SKM-1 treated with dmso at 0.1 percent for 144 hours (cell line): Measurements from ENCODE around the gene KLHL24.
"Not testable (repeated sequence)": the region's sequence is repeated elsewhere in the genome, so short reads cannot be mapped to it uniquely, and the experiment has no call there.

Experiments
- DNase-seq: peaks from one replicate; lab custom pipeline; 2025; ENCODE audit not compliant: unreplicated experiment; lab: John Stamatoyannopoulos, UW

Gene KLHL24

GRCh38 chr3:183634707-183635106 lies 716 bp upstream of the KLHL24 start:
- DNase-seq = no peak

GRCh38 chr3:183635107-183635430 lies 354 bp upstream of the KLHL24 start:
- no peak for DNase-seq

- DNase-seq = peak; percentile 98
These were observed 1.0 kb downstream of the KLHL24 start for GRCh38 chr3:183636221-183637105.

- no peak for DNase-seq
These were observed 1.7 kb downstream of the KLHL24 start for GRCh38 chr3:183637106-183637486.

- DNase-seq = not testable (repeated sequence)
These were observed 2.2 kb downstream of the KLHL24 start for GRCh38 chr3:183637633-183638032.

- no peak for DNase-seq
These were observed 2.9 kb downstream of the KLHL24 start for GRCh38 chr3:183638101-183638852.

- DNase-seq = not testable (repeated sequence)
These were observed 5.2 kb downstream of the KLHL24 start for GRCh38 chr3:183640635-183641034.

GRCh38 chr3:183641882-183642281 lies 6.5 kb downstream of the KLHL24 start:
- no peak for DNase-seq

- no peak for DNase-seq
These were observed 8.8 kb downstream of the KLHL24 start for GRCh38 chr3:183644244-183644643.

GRCh38 chr3:183645254-183645653 lies 9.8 kb downstream of the KLHL24 start:
- DNase-seq = no peak

- DNase-seq = no peak
These were observed 15.1 kb downstream of the KLHL24 start for GRCh38 chr3:183650554-183650953.

GRCh38 chr3:183653209-183654064 lies 18.0 kb downstream of the KLHL24 start:
- DNase-seq = no peak

GRCh38 chr3:183654727-183655126 lies 19.3 kb downstream of the KLHL24 start:
- no peak for DNase-seq

- no peak for DNase-seq
These were observed 26.7 kb downstream of the KLHL24 start for GRCh38 chr3:183662099-183662498.

- DNase-seq = no peak
These were observed 29.5 kb downstream of the KLHL24 start for GRCh38 chr3:183664913-183665381.

GRCh38 chr3:183680061-183680460 lies 44.6 kb downstream of the KLHL24 start:
- DNase-seq = no peak

GRCh38 chr3:183687705-183688104 lies 52.3 kb downstream of the KLHL24 start:
- no peak for DNase-seq

GRCh38 chr3:183688874-183689273 lies 53.5 kb downstream of the KLHL24 start:
- no peak for DNase-seq

GRCh38 chr3:183689621-183690020 lies 54.2 kb downstream of the KLHL24 start:
- not testable (repeated sequence) for DNase-seq

- DNase-seq = no peak
These were observed 55.1 kb downstream of the KLHL24 start for GRCh38 chr3:183690402-183690995.

- no peak for DNase-seq
These were observed 57.0 kb downstream of the KLHL24 start for GRCh38 chr3:183692436-183692835.
